Keratinocyte (primary cell): ENCODE results near the gene SLC12A6.

Source experiments
- EZH2 ChIP-seq: IDR thresholded peaks from one replicate; pipeline ENCODE4 v1.6.1; 2012; ENCODE audit warnings: inconsistent platforms, mild to moderate bottlenecking, low read length, moderate library complexity
- TF ChIP-seq, protein P1 (sequence below), 3 experiments: IDR thresholded peaks in 1 of 3; conservative IDR thresholded peaks in 1 of 3; optimal IDR thresholded peaks in 1 of 3; 2 replicates in 2 of 3; 3 replicates in 1 of 3; pipeline versions ENCODE3 to v1.5.1; 2011; ENCODE audit warnings: low read length in 3 of 3, mild to moderate bottlenecking in 3 of 3, moderate library complexity in 2 of 3, control low read depth in 1 of 3, inconsistent platforms in 1 of 3; ENCODE audit not compliant: insufficient read depth in 2 of 3; ENCODE audit errors: extremely low read depth in 1 of 3

DNA sequence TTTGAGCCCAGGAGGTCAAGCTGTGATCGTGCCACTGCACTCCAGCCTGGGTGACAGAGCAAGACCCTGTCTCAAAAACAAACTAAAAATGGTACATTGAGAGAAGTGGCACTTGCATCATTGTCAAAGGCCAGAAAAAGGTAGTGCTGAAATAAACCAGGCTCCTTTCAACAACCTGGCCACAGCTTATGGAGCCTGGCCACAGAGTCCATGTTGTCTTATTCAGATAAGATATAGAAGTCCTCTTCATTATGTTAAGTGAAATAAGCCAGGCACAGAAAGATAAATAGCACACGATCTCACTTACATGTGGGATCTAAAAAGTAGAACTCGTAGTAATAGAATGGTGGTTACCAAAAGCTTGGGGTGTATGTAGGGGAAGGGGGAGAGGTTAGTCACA, 78.0 kb downstream of the SLC12A6 start:
- no peak for TF ChIP-seq EZH2
- TF ChIP-seq, protein P1, sequence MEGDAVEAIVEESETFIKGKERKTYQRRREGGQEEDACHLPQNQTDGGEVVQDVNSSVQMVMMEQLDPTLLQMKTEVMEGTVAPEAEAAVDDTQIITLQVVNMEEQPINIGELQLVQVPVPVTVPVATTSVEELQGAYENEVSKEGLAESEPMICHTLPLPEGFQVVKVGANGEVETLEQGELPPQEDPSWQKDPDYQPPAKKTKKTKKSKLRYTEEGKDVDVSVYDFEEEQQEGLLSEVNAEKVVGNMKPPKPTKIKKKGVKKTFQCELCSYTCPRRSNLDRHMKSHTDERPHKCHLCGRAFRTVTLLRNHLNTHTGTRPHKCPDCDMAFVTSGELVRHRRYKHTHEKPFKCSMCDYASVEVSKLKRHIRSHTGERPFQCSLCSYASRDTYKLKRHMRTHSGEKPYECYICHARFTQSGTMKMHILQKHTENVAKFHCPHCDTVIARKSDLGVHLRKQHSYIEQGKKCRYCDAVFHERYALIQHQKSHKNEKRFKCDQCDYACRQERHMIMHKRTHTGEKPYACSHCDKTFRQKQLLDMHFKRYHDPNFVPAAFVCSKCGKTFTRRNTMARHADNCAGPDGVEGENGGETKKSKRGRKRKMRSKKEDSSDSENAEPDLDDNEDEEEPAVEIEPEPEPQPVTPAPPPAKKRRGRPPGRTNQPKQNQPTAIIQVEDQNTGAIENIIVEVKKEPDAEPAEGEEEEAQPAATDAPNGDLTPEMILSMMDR (optimal IDR thresholded peaks at IDR 0.05 in 1 of 3, IDR thresholded peaks at IDR 0.05 in 1 of 3, conservative IDR thresholded peaks at IDR 0.05 in 1 of 3; ENCODE audit: extremely low read depth in 1 of 3, insufficient read depth in 2 of 3, low read length in 3 of 3), result no peak
